Measurements from ENCODE around the gene C10orf71.
A peak's percentile ranks its signal among the peaks of the same experiment; 100 is the strongest.

The C10orf71 gene

GRCh38 chr10:49348593-49348992 lies 49.6 kb downstream of the C10orf71 start:
- no peak for DNase-seq

GRCh38 chr10:49349390-49349789 lies 50.4 kb downstream of the C10orf71 start:
- no peak for DNase-seq

DNA sequence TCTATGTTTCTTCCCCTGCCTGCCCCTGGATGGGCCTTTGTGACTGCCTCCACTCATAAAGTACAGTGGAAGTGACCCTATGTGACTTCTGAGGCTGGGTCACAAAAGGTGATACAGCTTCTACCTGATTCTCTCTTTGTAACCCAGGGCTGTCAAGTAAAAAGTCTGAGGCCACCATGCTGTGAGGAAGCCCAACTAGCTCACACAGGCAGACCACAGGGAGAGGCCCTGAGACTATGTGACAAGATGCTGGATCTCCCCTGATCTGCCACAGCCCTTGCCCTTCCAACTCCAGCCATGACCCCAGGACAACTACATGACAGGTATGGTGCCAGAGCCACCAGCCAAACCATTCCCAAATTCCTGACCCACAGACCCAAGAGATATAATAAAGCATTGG lies 51.2 kb downstream of the C10orf71 start:
- no peak for DNase-seq

GRCh38 chr10:49350846-49351532 lies 52.0 kb downstream of the C10orf71 start:
- no peak for DNase-seq

GRCh38 chr10:49351669-49352068 lies 52.7 kb downstream of the C10orf71 start:
- DNase-seq = no peak

DNA sequence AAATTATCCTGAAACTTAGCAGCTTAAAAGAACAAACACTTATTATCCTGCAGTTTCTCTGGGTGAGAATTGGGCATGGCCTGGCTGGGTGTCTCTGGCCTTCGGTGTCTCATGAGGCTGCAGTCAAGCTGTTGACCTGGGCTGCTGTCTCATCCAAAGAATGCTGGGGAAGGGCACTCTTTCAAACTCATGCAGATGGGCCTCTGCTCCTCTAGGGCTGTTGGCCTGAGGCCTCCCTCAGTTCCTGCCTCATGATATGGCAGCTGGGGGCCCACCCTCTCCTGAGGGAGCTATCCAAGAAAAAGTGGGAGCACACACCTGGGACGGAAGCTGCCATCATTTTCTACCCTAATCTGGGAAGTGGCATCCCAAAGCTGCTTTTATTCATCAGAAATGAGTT lies 53.4 kb downstream of the C10orf71 start:
- DNase-seq = no peak

DNA sequence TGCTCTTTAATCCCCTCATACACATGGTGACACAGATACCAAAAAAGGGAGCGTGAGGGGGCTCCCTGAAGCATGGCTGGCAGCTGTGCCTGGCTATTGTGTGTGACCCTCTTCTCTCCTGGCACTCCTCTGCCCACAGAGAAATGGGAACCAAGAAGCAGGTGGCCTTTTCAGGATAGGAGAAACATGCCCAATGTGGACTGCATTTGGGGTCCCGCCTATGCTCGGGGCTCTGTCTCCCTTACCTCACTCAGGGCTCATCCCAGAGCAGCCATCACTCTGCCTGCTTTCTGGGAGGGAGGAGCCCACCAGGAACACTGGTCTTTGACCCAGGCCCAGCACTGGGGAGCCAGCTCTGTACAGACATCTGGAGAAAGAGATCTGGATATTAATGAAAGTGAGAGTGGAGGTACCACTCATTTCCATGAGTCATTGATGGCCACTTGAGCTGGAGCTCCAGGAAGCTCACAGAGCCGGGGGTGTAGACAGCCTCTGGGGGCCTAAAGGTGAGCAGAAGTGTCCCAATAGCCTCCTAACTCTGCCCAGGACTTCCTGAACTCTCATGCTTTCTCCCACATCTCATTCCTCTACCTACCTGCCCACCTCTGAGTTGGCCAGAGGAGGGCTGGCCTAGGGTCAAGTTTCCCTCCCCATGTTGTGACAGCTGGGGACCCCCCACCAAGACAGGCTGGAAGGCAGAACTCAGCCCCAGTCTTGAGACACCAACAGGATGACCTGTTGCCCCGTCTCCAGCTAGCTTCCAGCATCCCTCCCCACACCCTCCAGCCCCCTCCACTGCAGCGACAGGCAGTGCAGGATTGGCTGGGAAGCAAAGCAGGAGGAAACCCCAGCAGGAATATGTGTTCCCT lies 54.3 kb downstream of the C10orf71 start:
- DNase-seq = no peak

GRCh38 chr10:49353895-49354566 lies 55.1 kb downstream of the C10orf71 start:
- DNase-seq = no peak

DNA sequence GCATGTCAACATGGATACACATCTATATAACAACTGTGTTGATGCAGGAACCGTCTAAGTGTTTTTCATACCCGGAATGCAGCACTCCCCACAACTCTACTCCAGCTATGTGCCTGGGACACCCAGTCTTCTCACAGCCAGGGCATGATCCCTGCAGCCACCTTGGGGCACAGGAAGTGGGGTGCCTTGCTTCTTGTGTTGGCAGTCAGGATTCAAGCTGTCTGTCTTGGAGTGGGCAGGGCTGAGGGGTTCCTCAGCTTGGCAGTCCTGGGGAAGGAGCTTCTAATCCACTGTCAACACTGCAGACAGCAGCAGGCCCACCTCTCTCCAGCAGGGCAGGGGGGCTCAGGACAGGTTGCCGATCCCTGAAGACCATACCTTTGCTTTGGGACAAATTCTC lies 55.6 kb downstream of the C10orf71 start:
- DNase-seq = no peak

- DNase-seq = no peak
These were observed 56.3 kb downstream of the C10orf71 start for GRCh38 chr10:49355221-49355620.

DNA sequence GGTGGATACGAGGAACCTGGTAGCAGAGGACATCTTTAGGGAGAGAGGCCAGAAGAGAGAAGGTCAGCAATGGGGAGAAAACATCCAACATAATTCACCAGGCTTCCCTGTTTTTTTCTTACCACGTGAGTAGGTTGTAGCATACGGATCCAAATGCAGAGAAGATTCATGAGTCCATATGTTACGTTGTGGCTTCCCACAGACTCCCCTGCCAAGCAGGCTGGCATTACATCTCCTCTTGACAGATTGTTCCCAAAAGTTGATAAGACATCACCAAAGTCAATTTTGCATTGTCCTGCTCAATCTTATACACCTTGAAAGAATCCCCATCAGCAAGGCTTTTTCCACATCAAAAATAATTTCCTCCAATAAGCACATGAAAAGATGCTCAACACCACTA lies 57.2 kb downstream of the C10orf71 start:
- DNase-seq = no peak

GRCh38 chr10:49356944-49357343 lies 58.0 kb downstream of the C10orf71 start:
- DNase-seq = no peak

- DNase-seq = no peak
These were observed 58.9 kb downstream of the C10orf71 start for GRCh38 chr10:49357910-49358309.

DNA sequence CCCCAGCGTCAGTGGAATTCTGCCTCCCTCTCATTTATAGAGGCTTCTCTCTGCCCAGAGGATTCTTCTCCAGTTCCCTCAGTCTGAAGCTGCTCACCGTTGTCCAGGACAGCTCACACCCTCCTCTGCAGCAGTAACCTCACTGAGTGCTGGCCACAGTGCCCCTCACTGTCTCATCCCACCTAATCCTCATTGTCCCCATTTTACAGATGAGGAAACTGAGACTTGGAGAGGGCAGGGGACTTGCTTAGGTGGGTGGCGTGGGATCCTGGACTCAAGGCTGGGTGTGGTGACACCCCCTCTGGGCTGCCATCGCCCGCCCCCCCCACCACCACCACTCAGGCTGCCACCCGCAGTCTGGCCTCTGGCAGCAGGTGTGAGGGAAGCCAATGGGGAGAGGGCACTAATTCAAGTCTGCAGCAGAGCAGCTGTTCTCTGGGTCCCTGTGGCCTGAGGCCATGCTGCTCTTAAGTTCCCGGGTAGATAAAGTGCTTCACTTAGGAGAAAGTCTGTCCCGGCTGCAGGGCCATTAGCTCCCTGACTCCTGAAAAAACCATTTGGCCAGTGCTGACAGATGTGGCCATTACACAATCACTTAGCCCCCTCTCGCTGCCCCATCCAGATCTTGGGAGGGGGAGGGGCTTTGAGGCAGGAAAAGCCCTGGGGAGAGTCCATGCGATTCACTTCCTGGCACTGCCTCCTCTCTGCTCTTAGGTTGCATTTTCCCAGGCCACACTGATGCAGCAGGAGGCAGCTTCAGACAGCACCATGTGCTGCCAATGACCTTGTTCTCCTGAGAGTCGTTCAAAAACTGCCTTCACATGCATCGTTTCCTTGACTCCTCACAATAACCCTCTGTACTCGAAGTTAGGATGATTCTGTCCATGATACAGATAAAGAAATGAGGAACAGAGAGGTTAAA lies 60.6 kb downstream of the C10orf71 start:
- DNase-seq = peak; percentile 5

GRCh38 chr10:49360271-49361177 lies 61.6 kb downstream of the C10orf71 start:
- DNase-seq = peak; percentile 62

GRCh38 chr10:49361178-49361554 lies 62.2 kb downstream of the C10orf71 start:
- no peak for DNase-seq

GRCh38 chr10:49361735-49362568 lies 63.0 kb downstream of the C10orf71 start:
- DNase-seq = no peak

DNA sequence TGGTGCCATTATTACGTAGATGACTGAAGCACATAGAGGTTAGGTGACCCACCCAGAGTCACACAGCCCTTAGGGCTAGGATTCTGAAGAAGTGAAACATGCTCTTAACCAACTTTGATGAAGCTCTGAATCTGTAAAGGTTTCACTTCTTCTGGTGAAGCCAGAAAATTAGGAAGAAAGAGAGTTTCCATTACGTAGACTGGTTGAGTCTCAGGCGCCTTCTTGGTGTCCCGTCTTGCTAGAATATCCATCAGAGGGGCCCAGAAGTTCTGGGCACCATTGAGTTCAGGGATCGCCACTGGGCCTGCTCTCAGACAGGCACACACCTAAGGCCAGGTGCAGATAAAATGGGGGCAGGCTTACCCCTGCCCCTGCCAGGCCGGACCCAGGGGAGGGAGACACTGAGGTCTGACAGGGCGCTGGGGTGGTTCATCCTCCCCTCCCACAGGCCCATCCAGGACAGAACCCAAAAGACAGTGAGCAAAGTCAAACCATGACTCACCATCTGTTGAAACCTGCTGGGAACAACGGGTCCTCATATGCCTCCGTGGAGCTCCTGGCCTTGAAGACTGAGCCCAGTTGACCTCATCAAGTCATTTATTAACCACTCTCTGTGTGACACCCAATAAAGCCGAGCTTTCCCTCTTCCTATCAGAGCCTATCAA lies 63.8 kb downstream of the C10orf71 start:
- no peak for DNase-seq

GRCh38 chr10:49363309-49364031 lies 64.5 kb downstream of the C10orf71 start:
- DNase-seq = no peak

Measured in hematopoietic multipotent progenitor cell treated with erythropoietin and hydrocortisone succinate and interleukin-3 and kit ligand, for 6 days (in vitro differentiated cells).